ENCODE measurements around the gene STK40. TPM values are rescaled to one million over a fixed set of nuclear protein-coding genes. Genes with fewer than 3 reads are reported as not detected.

Gene STK40
- total RNA-seq: 17.6 and 19.9 TPM in 2 replicates

GRCh38 chr1:36385410-36386264 lies at the start of gene STK40:
TSS of gene STK40 (minus strand) at chr1:36385924. CDS start at chr1:36361332, 24,592 bp downstream.

GRCh38 chr1:36397378-36398230 lies 11.9 kb upstream of the STK40 start, which contains the start of gene LSM10:
TSS of gene LSM10 (minus strand) at chr1:36397908. CDS start at chr1:36394129, 3,779 bp downstream.

GRCh38 chr1:36323636-36324352 lies 61.9 kb downstream of the STK40 start, which contains the start of gene EVA1B:
TSS of gene EVA1B (minus strand) at chr1:36323645. CDS start at chr1:36323037, 608 bp downstream.

GRCh38 chr1:36306210-36306901 lies 79.4 kb downstream of the STK40 start, which contains the start of gene SH3D21:
TSS of gene SH3D21 (plus strand) at chr1:36306368. CDS start at chr1:36306421, 53 bp downstream.

Other genes with a start within 250 kb of the STK40 start
- 84.1 and 100 TPM in 2 replicates for gene TRAPPC3, start 236.4 kb downstream of the STK40 start, total RNA-seq
- gene MAP7D1, start 229.8 kb downstream of the STK40 start, total RNA-seq: 93.0 and 97.9 TPM in 2 replicates
- 84.1 and 146 TPM in 2 replicates for gene THRAP3, start 161.5 kb downstream of the STK40 start, total RNA-seq
- gene SH3D21, start 79.6 kb downstream of the STK40 start, total RNA-seq: 3.1 and 6.2 TPM in 2 replicates
- gene EVA1B, start 62.3 kb downstream of the STK40 start, total RNA-seq: 233 and 252 TPM in 2 replicates
- 9.5 and 12.0 TPM in 2 replicates for gene LSM10, start 12.0 kb upstream of the STK40 start, total RNA-seq
- gene OSCP1, start 64.5 kb upstream of the STK40 start, total RNA-seq: 7.7 and 15.5 TPM in 2 replicates
- gene MRPS15, start 78.5 kb upstream of the STK40 start, total RNA-seq: 64.0 and 90.6 TPM in 2 replicates
- gene CSF3R, start 97.0 kb upstream of the STK40 start, total RNA-seq: 0.11 and 0.12 TPM in 2 replicates